DND-41 (cell line): Measurements from ENCODE around the gene NFIA.

ENCODE experiments used
- ATAC-seq: fragments of 200-7000 bp; cut with Tn5 transposase; 3 replicates; pipeline ENCODE4 v1.9.1; 2021; ENCODE audit warnings: low read depth; ENCODE audit not compliant: insufficient read depth
- DNase-seq: peaks from one replicate; pipeline ENCODE4 v3.0.0-alpha.2; 2020
- H2AFZ ChIP-seq: 2 replicates; pipeline ENCODE4 v1.6.0; 2012; ENCODE audit warnings: low read depth, low read length
- H3K27ac ChIP-seq: 2 replicates; pipeline ENCODE4 v1.5.1; 2012; ENCODE audit warnings: low read length, inconsistent platforms
- H3K27me3 ChIP-seq: fragments of 200-600 bp; sonication (generic); 2 replicates; pipeline ENCODE4 v1.6.0; 2012; ENCODE audit warnings: low read length, mild to moderate bottlenecking, inconsistent platforms; ENCODE audit not compliant: insufficient read depth, poor library complexity
- H3K36me3 ChIP-seq: 2 replicates; pipeline ENCODE4 v1.5.1; 2012; ENCODE audit warnings: low read length, inconsistent platforms; ENCODE audit not compliant: insufficient read depth
- H3K4me1 ChIP-seq: 2 replicates; pipeline ENCODE4 v1.5.1; 2012; ENCODE audit warnings: mild to moderate bottlenecking, low read length; ENCODE audit not compliant: insufficient read depth
- H3K4me2 ChIP-seq: 2 replicates; pipeline ENCODE4 v1.6.0; 2012; ENCODE audit warnings: mild to moderate bottlenecking, moderate library complexity, low read length, inconsistent platforms; ENCODE audit not compliant: insufficient read depth
- H3K4me3 ChIP-seq, 2 experiments: fragments of 200-600 bp in 1 of 2; shearing (Covaris generic) in 1 of 2; 2 replicates each; pipeline ENCODE4 v1.5.1; 2012 to 2016; ENCODE audit warnings: inconsistent platforms in 2 of 2, low read length in 2 of 2, mild to moderate bottlenecking in 2 of 2, low read depth in 1 of 2, moderate library complexity in 1 of 2
- H3K79me2 ChIP-seq: 2 replicates; pipeline ENCODE4 v1.6.0; 2012; ENCODE audit warnings: low read length, inconsistent platforms; ENCODE audit not compliant: insufficient read depth
- H3K9ac ChIP-seq: 2 replicates; pipeline ENCODE4 v1.6.0; 2012; ENCODE audit warnings: low read depth, mild to moderate bottlenecking, inconsistent platforms, low read length, moderate library complexity
- H3K9me3 ChIP-seq: 2 replicates; pipeline ENCODE4 v1.5.1; 2012; ENCODE audit warnings: low read length, moderate library complexity, mild to moderate bottlenecking, inconsistent platforms; ENCODE audit not compliant: insufficient read depth, severe bottlenecking
- H4K20me1 ChIP-seq: 2 replicates; pipeline ENCODE4 v1.6.0; 2012; ENCODE audit warnings: low read length; ENCODE audit not compliant: insufficient read depth
- EZH2 ChIP-seq: IDR thresholded peaks from 3 replicates; pipeline ENCODE4 v1.6.1; 2012; ENCODE audit warnings: borderline replicate concordance, low read depth, mild to moderate bottlenecking, moderate library complexity, low read length, inconsistent platforms; ENCODE audit not compliant: severe bottlenecking
- TF ChIP-seq, protein P1 (sequence below): IDR thresholded peaks from 2 replicates; pipeline ENCODE4 v1.5.1; 2012; ENCODE audit warnings: borderline replicate concordance, low read length, moderate library complexity, mild to moderate bottlenecking; ENCODE audit not compliant: poor library complexity, severe bottlenecking; ENCODE audit errors: extremely low read depth

NFIA gene

DNA sequence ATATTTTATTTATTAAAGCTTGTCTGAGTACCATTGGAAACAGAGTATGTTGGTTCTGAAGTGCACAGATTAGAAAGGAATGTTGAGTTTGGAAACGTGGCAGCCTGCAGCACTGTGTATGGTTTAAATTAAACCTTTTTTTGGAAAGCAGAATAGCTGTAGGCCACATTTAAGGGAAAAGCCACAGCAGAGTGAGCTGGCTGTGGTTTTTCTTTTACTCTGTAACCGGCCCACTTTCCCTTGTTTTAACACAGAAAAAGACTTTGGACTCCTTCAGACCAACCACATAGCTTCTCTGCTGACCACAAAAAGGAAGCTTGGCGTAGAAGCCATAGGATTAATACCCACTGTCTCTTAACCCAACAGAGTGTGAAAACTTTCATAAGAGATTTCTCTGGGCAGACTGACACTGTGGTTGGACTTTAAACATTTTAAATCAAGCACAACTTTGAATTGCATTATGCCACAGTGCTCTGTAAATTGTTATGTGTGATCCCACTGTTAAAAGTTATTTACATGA, 75.2 kb downstream of the NFIA start:
- peak; percentile 40 for DNase-seq
- H3K27ac ChIP-seq = no peak overlapping the region
- no peak overlapping the region for H2AFZ ChIP-seq
- H3K79me2 ChIP-seq = no peaks in the 10 kb centered on the region
- no peak overlapping the region for H3K4me2 ChIP-seq
- no peaks in the 10 kb centered on the region for H3K27me3 ChIP-seq
- H3K36me3 ChIP-seq = no peaks in the 10 kb centered on the region
- no peaks in the 10 kb centered on the region for H4K20me1 ChIP-seq
- TF ChIP-seq, protein P1, sequence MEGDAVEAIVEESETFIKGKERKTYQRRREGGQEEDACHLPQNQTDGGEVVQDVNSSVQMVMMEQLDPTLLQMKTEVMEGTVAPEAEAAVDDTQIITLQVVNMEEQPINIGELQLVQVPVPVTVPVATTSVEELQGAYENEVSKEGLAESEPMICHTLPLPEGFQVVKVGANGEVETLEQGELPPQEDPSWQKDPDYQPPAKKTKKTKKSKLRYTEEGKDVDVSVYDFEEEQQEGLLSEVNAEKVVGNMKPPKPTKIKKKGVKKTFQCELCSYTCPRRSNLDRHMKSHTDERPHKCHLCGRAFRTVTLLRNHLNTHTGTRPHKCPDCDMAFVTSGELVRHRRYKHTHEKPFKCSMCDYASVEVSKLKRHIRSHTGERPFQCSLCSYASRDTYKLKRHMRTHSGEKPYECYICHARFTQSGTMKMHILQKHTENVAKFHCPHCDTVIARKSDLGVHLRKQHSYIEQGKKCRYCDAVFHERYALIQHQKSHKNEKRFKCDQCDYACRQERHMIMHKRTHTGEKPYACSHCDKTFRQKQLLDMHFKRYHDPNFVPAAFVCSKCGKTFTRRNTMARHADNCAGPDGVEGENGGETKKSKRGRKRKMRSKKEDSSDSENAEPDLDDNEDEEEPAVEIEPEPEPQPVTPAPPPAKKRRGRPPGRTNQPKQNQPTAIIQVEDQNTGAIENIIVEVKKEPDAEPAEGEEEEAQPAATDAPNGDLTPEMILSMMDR = no peak
- no peak for TF ChIP-seq EZH2
- peaks cover 5% of the 10 kb centered on the region; the same call in 1 of the 2 replicates for H3K4me1 ChIP-seq
- peak; percentile 88 for ATAC-seq
- H3K9ac ChIP-seq = no peak overlapping the region
- H3K4me3 ChIP-seq = no peak overlapping the region
- H3K9me3 ChIP-seq = no peaks in the 10 kb centered on the region

DNA sequence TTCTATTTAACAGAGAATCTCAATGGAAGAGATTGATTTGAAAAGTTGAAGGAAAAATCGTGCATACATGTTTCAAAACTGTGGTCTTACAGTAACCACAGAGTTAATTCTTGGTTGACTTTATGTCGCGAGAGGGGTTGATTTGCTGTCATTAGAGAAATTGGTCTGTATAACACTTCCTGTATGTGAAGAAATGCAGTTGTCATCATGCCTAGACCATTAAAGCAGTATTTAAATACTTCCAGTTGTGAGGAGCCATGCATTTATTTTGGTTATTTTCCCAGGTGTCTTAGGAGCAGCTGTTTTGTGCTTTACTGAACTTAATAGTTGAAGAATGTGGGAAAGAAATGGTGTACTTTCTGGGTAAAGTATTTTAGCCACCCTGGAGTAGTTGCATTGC, 76.2 kb downstream of the NFIA start:
- peaks cover 5% of the 10 kb centered on the region; the same call in 1 of the 2 replicates for H3K4me1 ChIP-seq
- no peak overlapping the region for H3K4me3 ChIP-seq
- no peak overlapping the region for H3K27ac ChIP-seq
- no peaks in the 10 kb centered on the region for H3K36me3 ChIP-seq
- no peaks in the 10 kb centered on the region for H3K79me2 ChIP-seq
- no peaks in the 10 kb centered on the region for H4K20me1 ChIP-seq
- ATAC-seq = no peak
- H2AFZ ChIP-seq = no peak overlapping the region
- no peak overlapping the region for H3K9ac ChIP-seq
- no peak for DNase-seq
- no peaks in the 10 kb centered on the region for H3K9me3 ChIP-seq
- H3K27me3 ChIP-seq = no peaks in the 10 kb centered on the region
- TF ChIP-seq EZH2 = no peak
- TF ChIP-seq, protein P1 = no peak
- H3K4me2 ChIP-seq = no peak overlapping the region

DNA sequence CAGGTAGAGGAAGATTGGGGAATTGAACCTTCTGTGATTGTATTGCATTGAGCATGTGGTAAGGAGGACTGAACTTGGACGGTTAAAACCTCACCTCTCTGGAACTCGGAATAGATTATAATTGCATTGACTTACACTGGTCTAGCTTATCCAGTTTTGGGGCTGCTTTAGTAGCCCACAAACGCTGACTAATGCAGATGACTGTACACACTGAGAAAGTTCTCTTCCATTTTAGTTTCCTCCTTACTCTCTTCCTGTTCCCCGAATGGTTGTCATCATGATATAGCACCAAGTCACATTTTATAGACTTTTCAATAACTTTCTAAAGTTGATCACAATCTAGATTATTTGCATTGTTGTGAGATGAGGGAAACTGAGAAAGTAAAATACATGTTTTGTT, 78.2 kb downstream of the NFIA start:
- no peak for TF ChIP-seq EZH2
- TF ChIP-seq, protein P1 = no peak
- no peak for ATAC-seq
- Histone ChIP-seq H3K9ac (no peak overlapping the region), H3K27ac (no peak overlapping the region), H3K4me3 (no peak overlapping the region), H3K4me2 (no peak overlapping the region), H4K20me1 (no peaks in the 10 kb centered on the region), H3K79me2 (no peaks in the 10 kb centered on the region), H3K4me1 (peaks cover 5% of the 10 kb centered on the region; the same call in 1 of the 2 replicates), H3K9me3 (no peaks in the 10 kb centered on the region), H2AFZ (no peak overlapping the region), H3K27me3 (no peaks in the 10 kb centered on the region), H3K36me3 (no peaks in the 10 kb centered on the region)
- DNase-seq = no peak
